Lower leg skin (tissue), 4 donors: ENCODE measurements around the gene OSCP1. TPM values are rescaled to one million over a fixed set of nuclear protein-coding genes. Genes with fewer than 3 reads are reported as not detected.

Source experiments
- DNase-seq, 2 donors: peaks; one replicate each; pipeline ENCODE4 v3.0.0-alpha.2; 2019; ENCODE audit warnings: low spot score in 2 of 2
- H3K4me3 ChIP-seq: fragments of 200-600 bp; sonication (generic); 2 replicates; pipeline ENCODE4 v1.5.1; 2017; ENCODE audit warnings: mild to moderate bottlenecking, low read depth; ENCODE audit not compliant: poor library complexity, severe bottlenecking
- POLR2A ChIP-seq, 2 donors: fragments of 450-650 bp; IDR thresholded peaks; one replicate each; pipeline ENCODE4 v1.6.1; 2016 to 2017; ENCODE audit warnings: antibody characterized with exemption in 2 of 2, mild to moderate bottlenecking in 1 of 2, moderate library complexity in 1 of 2
- WGBS, 2 donors: methylation state at CpG; one replicate each; pipeline ENCODE4 v1.1.5; 2018; 5-methylcytosine and 5-hydroxymethylcytosine counted together
- intact Hi-C: fragments of 100-400 bp; cut with DNase I; formaldehyde crosslinking; loops from one replicate; pipeline ENCODE4 v1.15.0; 2023; ENCODE audit warnings: low total_unique reads
- total RNA-seq, 4 donors: library from RNA; depleted of rRNA; stranded (reverse); fragments of >200 nt; gene quantifications; one replicate each; pipeline ENCODE4 v1.1.0, GENCODE V29; 2016
- TF ChIP-seq, protein P1 (sequence below), 3 donors: fragments of 450-650 bp; IDR thresholded peaks; one replicate each; pipeline ENCODE4 v1.5.1; 2016; ENCODE audit warnings: antibody characterized with exemption in 3 of 3, mild to moderate bottlenecking in 3 of 3, moderate library complexity in 2 of 3

The OSCP1 gene
- total RNA-seq, 4 donors from 2014 or later = 4.0 to 8.5 (median 4.8) TPM

GRCh38 chr1:36467700-36468455, 17.6 kb upstream of the OSCP1 start:
- H3K4me3 ChIP-seq = no peak overlapping the region
- no peak for TF ChIP-seq POLR2A (IDR thresholded peaks at IDR 0.05)
- TF ChIP-seq, protein P1, sequence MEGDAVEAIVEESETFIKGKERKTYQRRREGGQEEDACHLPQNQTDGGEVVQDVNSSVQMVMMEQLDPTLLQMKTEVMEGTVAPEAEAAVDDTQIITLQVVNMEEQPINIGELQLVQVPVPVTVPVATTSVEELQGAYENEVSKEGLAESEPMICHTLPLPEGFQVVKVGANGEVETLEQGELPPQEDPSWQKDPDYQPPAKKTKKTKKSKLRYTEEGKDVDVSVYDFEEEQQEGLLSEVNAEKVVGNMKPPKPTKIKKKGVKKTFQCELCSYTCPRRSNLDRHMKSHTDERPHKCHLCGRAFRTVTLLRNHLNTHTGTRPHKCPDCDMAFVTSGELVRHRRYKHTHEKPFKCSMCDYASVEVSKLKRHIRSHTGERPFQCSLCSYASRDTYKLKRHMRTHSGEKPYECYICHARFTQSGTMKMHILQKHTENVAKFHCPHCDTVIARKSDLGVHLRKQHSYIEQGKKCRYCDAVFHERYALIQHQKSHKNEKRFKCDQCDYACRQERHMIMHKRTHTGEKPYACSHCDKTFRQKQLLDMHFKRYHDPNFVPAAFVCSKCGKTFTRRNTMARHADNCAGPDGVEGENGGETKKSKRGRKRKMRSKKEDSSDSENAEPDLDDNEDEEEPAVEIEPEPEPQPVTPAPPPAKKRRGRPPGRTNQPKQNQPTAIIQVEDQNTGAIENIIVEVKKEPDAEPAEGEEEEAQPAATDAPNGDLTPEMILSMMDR (IDR thresholded peaks at IDR 0.05) = no peak
- WGBS, 2 donors = 90 to 92% methylated on average over 8 to 10 of the region's 10 CpGs
- intact Hi-C loops = no loop called here
- no peak for DNase-seq

DNA sequence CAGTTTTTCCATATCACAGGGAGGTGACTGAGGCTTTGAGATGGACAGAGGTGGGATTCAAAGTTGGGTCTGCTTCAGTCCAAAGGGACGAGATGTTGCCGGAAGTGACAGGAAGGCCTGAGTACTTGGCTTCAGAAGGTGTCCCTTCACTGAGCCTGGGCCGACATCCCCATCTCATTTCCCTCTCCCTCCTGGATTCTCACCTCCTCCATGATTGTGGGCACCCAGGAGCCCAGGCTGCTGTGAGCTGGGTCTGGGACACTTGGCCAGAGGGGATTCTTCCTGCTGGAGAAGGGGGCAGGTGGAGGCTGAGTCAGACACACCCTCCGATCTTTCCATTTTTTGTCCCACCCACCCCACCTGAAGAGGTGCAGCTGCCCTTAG, 16.8 kb upstream of the OSCP1 start:
- no peak overlapping the region for H3K4me3 ChIP-seq
- intact Hi-C loops = no loop called here
- WGBS, 2 donors = 92 to 97% methylated on average over 4 of the region's 4 CpGs
- no peak for DNase-seq
- no peak for TF ChIP-seq POLR2A (IDR thresholded peaks at IDR 0.05)
- TF ChIP-seq, protein P1 (IDR thresholded peaks at IDR 0.05) = no peak

DNA sequence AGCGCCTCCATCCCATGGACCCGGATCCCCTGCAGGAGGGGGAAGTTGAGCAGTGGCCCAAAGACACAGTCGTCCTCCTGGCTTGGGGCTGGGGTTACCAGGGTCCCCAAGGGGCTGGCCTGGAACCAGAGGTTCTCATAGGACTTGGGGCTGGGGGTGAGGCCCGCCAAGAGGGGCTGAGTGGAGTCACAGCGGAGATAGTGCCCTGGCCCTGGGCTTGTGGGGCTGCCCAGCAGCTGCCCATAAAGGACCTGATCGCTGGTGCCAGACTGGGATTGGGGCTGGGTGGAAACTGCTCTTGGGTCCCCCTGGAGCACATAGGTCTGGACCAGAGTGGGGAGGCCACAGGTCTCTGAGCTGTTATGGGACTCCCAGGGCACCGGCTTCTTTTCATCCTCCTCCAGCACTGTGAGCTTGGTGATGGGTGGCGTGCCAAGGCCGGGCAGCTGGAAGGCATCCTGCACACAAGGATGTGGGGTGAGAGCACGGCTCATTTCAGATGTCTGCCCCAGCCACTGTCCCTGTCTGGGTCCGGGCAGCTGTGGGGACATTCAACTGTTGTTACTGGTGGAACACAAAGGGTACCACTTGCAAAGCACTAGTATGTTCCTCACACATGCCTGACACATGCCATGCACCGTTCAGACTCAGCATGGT, 16.2 kb upstream of the OSCP1 start:
- 86 to 89% methylated on average over 11 to 12 of the region's 12 CpGs for WGBS, 2 donors
- H3K4me3 ChIP-seq = no peak overlapping the region
- intact Hi-C loops = no loop called here
- TF ChIP-seq POLR2A (IDR thresholded peaks at IDR 0.05) = no peak
- TF ChIP-seq, protein P1 (IDR thresholded peaks at IDR 0.05) = no peak
- DNase-seq = no peak

DNA sequence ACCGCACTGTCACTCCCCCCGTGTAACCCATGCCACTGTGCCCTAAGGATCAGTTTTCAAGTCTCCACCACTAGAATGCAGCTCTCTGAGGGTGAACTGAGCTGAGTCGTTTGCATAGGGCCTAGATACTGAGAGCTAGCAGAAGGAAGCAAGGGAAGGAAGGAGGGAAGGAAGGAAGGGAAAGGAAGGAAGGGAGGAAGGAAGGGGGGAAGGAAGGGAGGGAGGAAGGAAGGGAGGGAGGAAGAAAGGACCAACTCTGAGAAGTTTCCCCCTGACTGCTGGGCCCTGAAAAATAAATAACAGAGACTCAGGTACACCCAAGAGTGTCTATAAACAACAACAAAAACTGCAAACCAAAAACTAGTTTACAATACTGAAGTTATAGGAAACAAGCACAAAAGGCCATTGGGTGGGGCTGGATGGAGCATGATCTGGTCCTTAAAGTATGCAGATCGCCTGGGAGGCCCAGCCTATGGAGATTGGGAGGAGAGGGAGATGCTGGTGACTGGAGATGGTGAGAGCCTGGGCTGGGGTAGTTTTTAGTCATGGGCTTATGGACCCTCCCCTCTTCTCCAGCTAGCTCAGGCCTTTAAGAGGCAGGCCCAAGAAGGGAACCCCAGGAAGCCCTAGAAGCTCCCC, 15.6 kb upstream of the OSCP1 start:
- 55 to 63% methylated on average over 4 of the region's 4 CpGs for WGBS, 2 donors
- H3K4me3 ChIP-seq = no peak overlapping the region
- intact Hi-C loops = no loop called here
- no peak for TF ChIP-seq POLR2A (IDR thresholded peaks at IDR 0.05)
- TF ChIP-seq, protein P1 (IDR thresholded peaks at IDR 0.05) = no peak
- no peak for DNase-seq

DNA sequence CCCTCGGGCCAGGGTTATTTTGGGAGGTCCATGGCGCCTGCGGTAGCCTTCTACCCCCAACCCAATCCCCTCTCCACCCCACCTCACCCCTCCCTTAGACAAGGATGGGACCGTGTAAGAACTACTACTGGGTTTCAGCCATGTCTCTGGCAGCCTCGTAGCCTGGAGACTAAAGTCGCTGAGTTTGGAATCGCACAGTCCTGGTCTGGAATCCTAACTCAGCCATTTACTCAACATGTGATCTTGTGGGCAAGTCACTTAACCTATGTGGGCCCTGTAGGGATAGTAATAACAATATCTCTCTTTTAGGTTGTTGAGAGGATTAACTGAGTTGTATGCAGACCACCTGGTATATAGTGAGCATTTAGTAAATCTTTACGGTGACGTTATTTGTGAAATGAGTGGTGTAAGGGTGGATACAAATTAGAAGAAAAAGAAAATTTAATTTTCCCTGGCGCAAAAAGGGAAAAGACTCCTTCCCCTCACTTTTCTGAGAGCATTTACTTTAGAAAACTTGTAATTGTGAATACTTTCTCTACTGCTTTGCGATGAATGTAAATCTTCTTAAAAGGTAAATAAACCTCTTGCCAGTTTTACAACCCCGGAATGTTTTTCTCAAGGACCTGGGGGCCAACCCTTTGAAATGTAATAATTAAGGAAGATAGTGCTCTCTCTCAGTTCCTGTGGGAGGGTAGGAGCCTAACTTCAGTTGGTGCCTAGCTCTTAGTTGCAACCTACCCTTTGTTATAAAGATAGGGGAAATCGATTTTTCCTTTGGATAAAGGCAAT, 14.5 kb upstream of the OSCP1 start:
- WGBS, 2 donors = 36 to 38% methylated on average over 13 of the region's 13 CpGs
- no peak for DNase-seq
- H3K4me3 ChIP-seq = no peak overlapping the region
- intact Hi-C loops = no loop called here
- TF ChIP-seq POLR2A (IDR thresholded peaks at IDR 0.05) = no peak
- TF ChIP-seq, protein P1 (IDR thresholded peaks at IDR 0.05) = no peak
